Hematopoietic multipotent progenitor cell (in vitro differentiated cells): ENCODE measurements around the gene NDUFS6. TPM values are rescaled to one million over a fixed set of nuclear protein-coding genes. Genes with fewer than 3 reads are reported as not detected.
"Not testable (repeated sequence)": the region's sequence is repeated elsewhere in the genome, so short reads cannot be mapped to it uniquely, and the experiment has no call there.

Experiments used
- DNase-seq, 3 donors: peaks; one replicate each; pipeline ENCODE4 v3.0.0-alpha.2; 2011 to 2015; ENCODE audit warnings: low read depth in 2 of 3, low spot score in 2 of 3
- total RNA-seq: library from RNA; depleted of rRNA; stranded (reverse); fragments of >200 nt; gene quantifications from one replicate; pipeline ENCODE4 v1.2.3, GENCODE V29; 2012

Gene NDUFS6
- total RNA-seq, 1 donor, result 31.5 TPM

DNA sequence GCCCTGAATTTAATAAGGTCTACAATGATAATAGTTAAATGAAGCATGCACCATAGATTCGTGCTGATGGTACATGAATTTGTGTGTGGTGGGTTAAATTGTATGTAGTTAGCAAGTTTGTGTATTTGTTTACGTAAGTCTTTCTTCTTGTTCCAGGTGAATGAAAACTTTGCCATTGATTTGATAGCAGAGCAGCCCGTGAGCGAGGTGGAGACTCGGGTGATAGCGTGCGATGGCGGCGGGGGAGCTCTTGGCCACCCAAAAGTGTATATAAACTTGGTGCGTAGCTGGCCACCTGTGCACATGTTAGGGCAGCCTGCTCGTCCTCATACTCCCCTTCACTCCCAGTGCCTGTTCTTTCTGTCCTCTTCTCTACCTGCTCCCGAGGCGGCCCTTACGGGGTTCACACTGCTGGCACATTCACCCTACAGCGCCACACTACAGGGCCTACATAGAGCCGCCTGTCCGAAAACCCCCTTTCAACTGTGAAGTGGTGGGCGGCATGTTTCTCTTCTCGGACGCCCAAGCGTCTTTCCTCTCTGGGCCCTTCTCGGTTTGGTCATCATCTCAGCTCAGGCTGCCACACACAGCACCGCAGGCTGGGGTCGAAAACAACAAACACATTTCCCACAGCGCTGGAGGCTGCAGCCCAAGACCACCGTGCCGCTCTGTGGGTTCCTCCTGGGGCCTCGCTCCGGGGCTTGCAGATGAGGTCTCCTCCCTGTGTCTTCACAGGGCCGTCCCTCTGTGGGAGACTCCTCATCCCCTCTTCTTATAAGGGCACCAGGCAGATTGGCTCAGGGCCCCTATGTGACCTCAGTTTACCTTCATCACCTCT, 13.2 kb downstream of the NDUFS6 start:
- no peak for DNase-seq

DNA sequence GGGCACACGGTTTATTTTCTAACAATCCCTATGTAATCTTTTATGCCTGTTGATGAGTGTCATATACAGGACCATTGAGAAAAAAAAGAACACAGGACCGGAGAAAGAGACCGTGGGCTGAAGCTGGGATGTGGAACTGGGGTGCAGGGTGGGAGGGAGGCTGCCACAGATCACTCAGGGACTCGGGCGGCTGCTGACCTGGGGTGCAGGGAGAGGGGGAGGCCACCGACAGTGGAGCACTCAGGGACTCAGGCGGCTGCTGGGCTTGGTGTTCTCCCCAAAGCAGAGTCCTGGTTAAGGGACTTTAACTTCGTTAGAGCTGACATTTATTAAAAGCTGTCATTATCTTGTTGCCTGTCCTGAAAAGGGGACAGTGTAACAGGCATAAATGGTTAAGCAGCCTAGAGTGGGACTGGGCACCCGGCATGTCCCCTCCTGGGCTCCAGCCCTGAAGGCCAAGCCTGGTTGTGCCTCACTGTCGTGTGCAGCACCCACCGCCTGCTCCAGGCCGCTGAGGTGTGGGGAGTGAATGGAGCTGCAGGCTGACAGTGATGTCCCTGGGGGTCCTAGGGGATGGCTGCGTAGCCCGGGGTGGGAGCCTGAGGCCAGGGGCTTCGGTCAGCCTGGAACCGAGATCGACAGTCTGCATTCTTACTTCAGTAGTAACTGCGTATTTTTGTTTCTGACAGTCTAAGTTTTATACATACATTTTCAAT, 14.0 kb downstream of the NDUFS6 start:
- no peak for DNase-seq

DNA sequence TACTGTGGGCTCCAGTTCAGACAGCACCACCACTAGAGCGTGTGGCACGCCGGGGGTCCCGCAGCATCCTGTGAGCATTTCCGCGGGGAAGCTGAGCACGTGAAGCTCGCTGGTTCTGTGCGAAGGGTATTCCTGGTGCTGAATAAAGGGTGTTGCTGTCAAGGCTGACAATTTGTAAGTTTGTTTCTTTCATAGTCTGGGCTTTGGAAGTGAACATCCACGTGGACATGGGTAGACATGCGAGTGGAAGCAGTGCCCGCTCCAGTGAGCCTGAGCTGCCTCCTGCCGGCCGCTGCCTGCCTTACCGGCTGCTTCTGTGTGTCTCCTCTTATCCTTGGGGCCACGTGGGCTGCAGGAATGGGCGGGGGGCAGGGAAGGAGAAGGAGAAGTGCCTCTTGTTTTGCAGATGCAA, 14.7 kb downstream of the NDUFS6 start:
- DNase-seq, result no peak

DNA sequence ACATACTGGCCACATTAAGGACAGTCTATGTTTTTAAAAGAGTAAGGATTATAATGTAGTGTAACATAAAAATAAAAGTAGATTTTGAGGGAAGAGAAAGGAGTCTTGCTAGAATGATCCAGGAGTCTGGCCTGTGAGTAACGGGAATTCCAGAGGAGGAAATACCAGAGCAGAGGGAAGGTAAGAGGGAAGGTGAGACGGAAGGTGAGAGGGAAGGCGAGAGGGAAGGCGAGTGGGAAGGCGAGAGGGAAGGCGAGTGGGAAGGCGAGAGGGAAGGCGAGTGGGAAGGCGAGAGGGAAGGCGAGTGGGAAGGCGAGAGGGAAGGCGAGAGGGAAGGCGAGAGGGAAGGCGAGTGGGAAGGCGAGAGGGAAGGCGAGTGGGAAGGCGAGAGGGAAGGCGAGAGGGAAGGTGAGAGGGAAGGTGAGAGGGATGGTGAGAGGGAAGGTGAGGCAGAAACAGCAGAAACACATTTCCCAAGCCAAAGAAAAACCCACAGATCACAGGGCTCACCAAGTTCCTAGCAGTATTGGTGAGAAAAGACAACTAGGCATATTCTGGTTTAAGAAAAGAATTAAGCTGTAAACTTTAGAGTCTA, 15.4 kb downstream of the NDUFS6 start:
- DNase-seq, result not testable (repeated sequence)

DNA sequence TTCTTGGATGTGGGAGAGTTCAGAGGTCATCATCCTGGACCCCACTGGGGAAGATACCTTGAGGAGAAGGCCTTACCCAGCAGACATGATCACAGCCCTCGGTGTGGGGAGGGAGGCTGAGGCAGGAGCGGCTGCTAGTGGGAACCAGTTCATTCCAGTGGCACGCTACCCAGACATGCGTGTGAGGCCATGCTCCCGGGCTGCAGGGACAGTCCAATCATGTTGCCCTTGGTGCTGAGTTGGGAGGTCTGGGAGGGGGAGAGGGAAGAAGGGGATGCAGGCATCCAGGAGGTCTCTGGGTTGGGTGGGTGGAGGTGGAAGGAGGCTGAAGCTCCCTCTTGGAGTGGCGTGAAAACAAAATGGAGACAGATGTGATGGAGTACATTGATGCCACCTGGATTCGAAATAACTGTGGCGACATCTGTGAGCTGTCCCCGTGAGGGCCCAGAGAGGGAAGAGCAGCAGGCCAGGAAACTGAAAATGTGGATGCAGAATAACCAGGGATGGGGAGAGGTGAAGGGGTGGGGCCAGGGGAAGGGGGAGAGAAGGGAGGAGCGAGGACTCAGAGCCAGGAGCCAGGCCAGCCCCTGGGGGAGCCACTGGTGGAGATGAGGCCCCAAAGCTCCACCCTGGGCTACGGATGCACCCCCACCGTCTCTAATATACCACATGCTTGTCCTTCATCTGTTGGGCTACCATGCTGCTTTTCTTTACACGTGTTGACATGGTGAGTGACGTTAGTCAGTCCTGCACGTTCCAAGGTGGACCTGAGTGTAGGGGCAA, 16.2 kb downstream of the NDUFS6 start:
- no peak for DNase-seq

DNA sequence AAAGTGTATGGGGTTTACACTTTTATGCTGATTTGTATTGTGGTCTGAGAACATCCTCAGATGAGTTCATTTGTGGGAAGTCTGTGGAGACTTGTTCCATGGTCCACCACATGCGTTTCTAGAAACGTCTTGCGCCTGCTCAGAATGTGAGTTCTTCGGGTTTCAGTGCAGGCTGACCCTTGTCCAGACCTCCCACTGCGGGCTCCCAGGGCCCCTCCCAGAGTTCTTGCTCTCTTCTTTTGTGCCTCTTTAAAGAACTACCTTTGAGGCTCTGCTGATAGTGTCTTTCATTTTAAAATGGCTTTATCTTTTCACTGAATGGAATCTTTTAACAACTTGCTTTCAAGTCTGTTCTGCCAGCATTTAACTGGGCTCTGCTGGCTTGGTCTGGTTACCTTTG, 17.6 kb downstream of the NDUFS6 start:
- DNase-seq, result no peak

DNA sequence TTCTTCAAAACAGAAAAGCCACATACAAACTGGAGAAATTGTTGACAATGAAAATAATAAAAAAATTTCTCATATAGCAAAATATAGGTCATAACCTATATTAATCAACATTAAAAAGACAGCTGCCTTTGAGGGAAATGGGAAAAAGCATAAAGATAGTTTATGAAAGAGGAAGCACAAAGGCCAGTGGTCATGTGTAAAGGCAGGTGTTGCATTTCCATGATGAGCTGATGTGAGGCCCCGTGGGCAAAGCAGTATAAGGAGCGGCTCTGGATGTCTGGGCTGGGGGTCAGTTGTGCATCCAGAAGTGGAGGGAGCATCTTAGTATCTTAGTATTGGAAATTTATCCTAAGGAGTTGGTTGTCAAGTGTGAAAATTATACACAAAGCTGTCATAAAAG, 18.3 kb downstream of the NDUFS6 start:
- no peak for DNase-seq

DNA sequence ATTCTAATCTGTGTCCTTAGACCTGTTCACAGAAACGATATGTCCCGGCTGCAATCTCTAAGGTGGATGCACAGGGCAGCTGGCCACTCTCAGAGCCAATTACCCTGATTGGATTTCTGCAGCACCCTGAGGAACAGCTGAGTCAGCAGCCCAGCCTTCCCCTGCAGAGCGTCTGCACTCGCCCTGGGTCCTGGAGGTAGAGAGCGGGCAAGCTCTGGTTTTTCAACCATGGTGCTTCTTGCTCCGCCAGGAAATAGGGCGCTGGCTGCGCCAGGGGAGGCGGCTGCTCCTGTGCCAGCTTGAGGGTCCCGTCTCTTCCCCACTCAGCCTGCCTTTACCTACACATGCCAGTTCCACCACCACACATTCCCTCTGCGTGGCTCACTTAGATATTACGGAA, 19.2 kb downstream of the NDUFS6 start:
- no peak for DNase-seq

DNA sequence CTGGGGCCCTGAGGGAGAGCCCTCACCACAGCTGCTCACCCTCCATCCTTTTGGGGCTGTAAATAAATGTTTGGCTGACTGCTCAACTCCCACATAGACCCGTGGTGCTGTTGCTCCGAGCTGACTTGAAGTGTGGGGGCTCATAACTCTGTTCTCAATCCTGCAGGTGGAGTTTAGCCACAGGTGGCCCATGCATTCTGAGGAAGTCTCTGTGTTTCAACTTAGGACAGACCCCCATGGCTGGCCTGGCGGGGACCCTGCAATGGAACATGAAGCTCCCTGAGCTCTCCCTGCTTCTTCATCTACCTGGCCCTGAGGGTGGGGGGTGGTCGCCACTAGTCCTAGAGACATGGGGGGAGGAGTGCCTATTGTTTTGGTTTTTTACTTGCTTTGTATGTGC, 19.7 kb downstream of the NDUFS6 start:
- DNase-seq, result no peak

DNA sequence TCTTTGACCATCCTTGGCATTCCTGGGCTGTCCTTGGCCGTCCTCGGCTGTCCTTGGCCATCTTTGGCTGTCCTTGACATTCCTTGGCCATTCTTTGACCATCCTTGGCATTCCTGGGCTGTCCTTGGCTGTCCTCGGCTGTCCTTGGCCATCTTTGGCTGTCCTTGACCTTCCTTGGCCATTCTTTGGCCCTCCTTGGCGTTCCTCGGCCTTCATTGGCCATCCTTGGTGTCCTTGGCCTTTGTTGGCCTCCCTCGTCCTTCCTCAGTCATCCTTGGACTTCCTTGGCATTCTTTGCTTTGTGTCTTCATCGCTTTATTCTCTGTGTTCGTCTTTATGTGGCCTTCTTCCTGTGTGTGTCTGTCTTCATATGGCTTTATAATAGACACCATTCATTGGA, 20.7 kb downstream of the NDUFS6 start:
- no peak for DNase-seq

DNA sequence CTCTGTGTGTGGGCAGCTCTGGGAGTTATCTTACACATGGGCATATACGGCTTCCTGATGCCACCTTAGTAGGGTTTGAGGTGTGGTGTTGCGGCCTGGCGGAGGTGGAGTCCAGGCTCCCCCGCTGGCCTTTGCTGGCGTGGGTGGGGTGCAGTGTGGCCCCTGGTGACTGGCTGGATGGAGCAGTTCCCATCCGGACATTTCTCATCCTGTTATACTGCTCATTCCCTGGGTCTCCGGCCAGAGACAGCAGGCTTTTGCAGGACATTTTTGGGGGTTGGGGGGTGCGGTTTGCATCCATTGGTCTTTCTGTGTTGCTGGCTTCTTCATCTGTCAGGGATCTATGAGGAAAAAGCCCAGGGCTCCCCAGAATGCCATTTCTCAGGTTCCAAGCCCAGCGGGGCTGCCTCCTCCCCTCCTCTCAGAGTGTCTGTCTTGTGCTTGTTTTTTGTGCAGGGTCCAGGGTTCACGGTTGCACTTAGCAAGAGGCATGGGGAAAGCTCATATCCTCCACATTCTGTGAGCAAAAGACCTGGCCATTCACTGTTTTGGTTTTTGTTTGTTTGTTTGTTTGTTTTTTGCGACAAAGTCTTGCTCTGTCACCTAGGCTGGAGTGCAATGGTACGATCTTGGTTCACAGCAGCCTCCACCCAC, 22.3 kb downstream of the NDUFS6 start:
- DNase-seq, result no peak

DNA sequence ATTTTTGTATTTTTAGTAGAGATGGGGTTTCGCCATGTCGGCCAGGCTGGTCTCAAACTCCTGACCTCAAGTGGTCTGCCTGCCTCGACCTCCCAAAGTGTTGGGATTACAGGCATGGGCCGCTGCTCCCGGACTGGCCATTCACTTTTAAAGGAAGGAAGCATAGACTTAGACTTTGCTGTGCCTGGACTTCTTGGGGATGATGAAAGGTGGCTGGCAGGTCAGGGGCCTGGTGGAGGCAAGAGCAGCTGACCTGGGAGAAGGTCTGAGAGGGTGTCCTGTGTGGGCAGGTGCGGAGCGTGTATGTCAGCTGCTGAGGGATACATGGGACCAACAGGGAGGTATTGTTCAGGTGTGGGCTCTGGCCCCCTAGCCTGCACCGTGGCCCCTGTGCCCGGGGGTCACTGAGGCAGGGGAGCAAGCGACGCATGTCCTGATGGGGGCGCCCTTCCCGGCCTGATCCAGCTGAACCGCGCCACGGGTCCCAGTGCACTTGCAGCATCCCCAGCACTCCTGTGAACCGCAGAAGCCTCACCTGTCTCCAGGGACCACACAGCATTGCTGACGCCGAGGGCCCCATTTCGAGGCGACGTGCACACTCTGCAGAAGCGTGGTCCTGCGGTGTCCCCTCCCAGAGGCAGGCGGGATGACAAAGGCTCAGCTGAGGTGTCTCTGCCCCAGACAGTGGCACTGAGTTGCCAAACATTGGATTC, 23.1 kb downstream of the NDUFS6 start:
- DNase-seq, result no peak

DNA sequence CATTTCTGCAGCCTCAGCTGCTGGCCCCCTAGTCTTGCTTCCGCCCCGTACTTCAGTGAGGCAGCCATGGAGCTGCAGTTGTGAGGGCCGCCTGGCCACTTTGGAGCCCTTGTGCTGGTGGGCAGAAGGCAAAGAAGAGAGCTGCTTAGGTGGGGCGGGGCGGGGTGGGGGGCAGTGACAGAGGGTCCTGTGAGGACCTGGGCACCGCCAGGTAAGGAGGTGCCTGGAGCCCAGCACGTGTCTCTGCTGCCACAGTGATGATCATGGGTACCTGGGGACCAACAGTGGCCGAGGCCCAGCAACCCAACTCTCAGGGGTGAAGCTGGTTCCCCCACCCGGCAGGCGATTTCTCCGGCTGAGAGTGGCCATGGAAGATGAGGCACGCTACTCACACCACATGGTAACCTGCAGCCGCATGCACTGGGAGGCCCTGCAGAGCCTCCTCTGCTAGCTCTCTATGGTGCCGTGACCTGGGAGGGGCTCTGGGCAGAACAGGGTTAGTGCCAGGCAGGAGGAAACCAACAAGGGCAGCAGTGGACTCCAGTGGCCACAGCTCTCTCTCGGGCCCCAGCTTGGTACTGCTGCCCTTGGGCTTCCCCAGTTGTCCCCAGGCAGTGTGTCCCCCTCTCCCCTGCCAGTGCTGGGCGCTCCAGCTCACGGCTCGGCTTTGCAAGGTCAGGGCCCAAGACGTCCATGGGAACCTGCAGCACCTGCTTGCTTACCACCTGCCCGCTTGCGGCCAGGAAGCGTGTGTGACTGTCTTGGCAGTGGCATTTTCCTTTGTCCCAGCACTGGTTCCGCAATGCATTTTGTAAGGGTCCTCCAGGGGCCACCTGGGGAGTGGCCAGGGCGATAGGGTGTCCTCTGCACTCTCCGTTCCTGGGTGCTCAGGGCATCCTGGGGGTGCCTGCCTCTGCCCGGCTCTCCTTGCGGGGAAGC, 24.0 kb downstream of the NDUFS6 start:
- DNase-seq, result no peak

DNA sequence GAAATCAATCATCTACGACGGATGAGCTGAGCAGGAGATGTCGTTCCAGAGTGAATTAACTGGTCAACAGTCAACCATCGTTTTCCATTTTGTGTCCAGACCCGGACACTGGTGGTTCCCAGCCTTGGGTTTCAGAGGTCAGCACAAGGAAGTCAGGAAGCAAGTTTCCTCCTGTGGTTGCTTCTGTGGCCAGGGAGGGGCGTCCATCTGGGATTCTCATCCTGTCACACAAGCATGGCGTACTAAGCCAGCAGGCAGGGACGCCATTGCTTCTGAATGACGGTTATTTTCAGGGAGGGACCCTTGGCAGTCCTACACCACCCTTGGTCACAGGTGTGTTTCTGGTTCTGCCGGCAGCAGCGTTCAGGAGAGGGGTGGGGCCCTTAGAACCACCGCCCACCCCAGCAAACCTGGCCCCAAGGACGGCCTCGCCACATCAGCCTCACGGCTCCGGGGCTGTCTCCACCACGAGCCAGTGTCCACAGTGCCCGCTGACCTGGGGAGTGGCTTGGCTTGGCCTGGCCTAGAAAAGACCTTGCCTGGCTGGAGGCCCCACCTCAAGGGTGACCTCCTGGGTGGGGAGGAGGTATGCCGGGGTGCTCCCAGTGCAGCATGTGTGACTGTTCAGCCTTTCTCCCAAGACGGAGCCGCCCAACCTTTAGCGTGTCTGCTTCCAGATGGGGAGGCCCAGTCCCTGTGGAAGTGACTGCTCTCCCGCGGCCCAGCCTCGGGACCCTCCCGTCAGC, 25.2 kb downstream of the NDUFS6 start:
- DNase-seq, result no peak

DNA sequence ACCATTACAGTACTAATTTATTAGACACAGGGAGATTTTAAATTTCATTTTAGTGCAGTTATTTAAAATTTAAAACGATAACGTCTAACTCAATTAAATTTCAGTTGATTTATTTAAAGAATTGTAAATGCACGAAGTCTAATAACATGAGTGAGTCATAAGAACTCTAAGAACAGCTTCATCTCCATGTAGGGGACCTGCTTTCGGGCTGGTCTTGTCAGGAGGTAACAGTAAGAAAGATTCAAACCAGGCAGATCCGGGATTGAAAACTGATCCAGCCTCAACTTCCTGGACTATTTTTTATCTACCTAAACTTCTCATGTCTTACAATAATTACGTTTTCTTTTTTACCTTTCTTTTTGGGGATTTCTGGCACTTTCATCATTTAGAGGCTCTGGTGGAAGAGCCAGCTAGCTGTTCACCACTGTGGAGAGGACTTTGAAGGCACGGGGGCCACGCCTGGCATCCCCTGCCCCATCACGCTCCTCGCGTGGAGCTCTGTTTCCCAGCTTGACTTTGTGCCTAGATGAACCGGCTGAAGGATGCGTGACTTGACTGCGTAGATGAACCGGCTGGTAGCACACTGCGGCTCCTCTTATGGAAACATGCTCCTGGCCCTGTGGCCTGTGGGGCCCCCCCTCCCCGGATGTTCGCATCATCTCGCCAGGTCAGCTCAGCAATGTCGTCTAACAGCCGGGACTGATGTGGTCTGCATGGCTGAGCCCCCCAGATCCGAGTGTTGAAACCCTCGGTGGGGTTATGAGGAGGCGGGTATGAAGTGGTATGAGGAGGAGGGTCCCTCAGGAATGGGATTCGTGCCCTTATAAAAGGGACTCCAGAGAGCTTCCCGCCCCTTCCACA, 26.0 kb downstream of the NDUFS6 start:
- DNase-seq, result no peak

DNA sequence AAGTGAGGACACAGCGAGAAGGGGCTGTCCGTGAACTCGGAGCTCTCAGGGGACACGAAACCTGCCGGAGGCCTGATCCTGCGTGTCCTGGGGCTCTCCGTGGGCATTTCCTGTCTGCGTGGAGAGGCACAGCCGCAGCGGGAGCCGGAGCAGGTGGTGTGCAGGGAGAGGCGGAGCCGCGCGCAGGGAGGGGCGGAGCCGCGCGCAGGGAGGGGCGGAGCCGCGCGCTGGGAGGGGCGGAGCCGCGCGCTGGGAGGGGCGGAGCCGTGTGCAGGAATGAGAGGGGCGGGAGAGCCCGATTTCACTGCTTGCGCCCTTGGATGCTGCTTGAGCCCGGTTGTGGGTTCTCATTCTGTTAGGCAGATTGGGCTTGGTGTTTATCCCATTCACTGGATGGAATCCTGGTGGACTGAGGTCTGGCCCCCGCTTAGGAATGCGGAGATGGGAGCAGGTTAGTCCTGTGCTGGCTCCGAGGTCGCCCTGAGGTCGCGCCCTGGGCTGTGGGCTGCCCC, 26.7 kb downstream of the NDUFS6 start:
- DNase-seq, result no peak
